ENCODE results near the gene POU3F2.

DNA sequence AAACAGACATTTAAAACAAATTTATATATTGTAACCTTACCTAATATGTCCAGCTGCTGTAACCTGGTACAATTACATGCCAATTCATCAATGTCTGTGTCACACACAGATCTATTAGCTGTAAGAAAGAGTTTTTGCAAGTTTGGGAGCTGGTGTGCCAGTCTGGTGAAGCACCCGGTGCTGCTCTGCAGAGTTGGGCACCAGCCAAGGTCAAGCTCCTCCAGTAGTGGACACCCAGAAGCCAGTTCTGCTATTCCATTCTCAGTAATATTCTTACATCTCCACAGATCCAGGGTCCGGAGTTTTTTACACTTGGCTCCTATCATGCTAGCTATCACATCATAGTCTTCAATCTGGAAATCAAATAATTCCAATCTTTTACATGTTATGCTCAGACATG is 41.0 kb downstream of the POU3F2 start:
- TF ChIP-seq, protein P1, sequence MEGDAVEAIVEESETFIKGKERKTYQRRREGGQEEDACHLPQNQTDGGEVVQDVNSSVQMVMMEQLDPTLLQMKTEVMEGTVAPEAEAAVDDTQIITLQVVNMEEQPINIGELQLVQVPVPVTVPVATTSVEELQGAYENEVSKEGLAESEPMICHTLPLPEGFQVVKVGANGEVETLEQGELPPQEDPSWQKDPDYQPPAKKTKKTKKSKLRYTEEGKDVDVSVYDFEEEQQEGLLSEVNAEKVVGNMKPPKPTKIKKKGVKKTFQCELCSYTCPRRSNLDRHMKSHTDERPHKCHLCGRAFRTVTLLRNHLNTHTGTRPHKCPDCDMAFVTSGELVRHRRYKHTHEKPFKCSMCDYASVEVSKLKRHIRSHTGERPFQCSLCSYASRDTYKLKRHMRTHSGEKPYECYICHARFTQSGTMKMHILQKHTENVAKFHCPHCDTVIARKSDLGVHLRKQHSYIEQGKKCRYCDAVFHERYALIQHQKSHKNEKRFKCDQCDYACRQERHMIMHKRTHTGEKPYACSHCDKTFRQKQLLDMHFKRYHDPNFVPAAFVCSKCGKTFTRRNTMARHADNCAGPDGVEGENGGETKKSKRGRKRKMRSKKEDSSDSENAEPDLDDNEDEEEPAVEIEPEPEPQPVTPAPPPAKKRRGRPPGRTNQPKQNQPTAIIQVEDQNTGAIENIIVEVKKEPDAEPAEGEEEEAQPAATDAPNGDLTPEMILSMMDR (IDR thresholded peaks at IDR 0.05): no peak
- TF ChIP-seq POLR2AphosphoS5 (IDR thresholded peaks at IDR 0.05): no peak
- TF ChIP-seq EP300 (IDR thresholded peaks at IDR 0.05): no peak
- TF ChIP-seq POLR2A (IDR thresholded peaks at IDR 0.05; ENCODE audit: low read depth): no peak
